Measurements from ENCODE around the gene CCT3. TPM values are rescaled to one million over a fixed set of nuclear protein-coding genes. Genes with fewer than 3 reads are reported as not detected.
"Not testable (repeated sequence)": the region's sequence is repeated elsewhere in the genome, so short reads cannot be mapped to it uniquely, and the experiment has no call there.

The CCT3 gene
- total and polyA plus RNA-seq, 2 experiments from 2014 or later: 245 to 287 TPM

- H3K27ac ChIP-seq: peak overlapping the region; percentile 85
- peak overlapping the region; percentile 98 for H3K4me3 ChIP-seq
- no peak for DNase-seq (ENCODE audit: low read depth in 1 of 2, low spot score in 1 of 2)
- H3K27me3 ChIP-seq: no peaks in the 10 kb centered on the region
- TF ChIP-seq, protein P1, sequence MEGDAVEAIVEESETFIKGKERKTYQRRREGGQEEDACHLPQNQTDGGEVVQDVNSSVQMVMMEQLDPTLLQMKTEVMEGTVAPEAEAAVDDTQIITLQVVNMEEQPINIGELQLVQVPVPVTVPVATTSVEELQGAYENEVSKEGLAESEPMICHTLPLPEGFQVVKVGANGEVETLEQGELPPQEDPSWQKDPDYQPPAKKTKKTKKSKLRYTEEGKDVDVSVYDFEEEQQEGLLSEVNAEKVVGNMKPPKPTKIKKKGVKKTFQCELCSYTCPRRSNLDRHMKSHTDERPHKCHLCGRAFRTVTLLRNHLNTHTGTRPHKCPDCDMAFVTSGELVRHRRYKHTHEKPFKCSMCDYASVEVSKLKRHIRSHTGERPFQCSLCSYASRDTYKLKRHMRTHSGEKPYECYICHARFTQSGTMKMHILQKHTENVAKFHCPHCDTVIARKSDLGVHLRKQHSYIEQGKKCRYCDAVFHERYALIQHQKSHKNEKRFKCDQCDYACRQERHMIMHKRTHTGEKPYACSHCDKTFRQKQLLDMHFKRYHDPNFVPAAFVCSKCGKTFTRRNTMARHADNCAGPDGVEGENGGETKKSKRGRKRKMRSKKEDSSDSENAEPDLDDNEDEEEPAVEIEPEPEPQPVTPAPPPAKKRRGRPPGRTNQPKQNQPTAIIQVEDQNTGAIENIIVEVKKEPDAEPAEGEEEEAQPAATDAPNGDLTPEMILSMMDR (IDR thresholded peaks at IDR 0.05; ENCODE audit: low read depth, low read length): no peak
- H3K36me3 ChIP-seq: peaks cover 30% of the 10 kb centered on the region
- peaks cover 9% of the 10 kb centered on the region for H3K4me1 ChIP-seq (ENCODE audit: low read depth)
- H3K9me3 ChIP-seq (ENCODE audit: low read depth): no peaks in the 10 kb centered on the region
Observed at GRCh38 chr1:156337052-156337887, 822 bp downstream of the CCT3 start.

DNA sequence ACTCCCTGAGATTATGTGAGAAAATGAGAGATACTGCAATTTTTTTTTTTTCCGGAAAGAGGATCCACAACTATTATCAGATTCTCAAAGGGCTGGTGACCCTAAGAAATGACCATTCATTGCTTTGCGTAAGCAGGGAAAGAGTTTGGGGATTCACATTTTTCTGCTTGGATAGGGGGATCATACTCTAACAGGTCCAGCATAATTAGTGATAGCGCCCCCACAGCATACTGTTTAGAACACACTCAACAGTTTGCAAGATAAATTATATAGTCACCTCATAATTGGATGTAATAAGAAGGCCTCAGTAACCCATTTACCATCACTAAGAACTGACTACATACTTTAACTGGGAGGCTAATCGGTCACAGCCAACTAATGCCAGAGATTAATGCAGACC lies 1.9 kb downstream of the CCT3 start:
- TF ChIP-seq, protein P1 (IDR thresholded peaks at IDR 0.05; ENCODE audit: low read depth, low read length): peak; percentile 22
- Histone ChIP-seq H3K36me3 (peaks cover 38% of the 10 kb centered on the region), H3K4me3 (no peak overlapping the region), H3K9me3 (ENCODE audit: low read depth) (no peaks in the 10 kb centered on the region), H3K27ac (no peak overlapping the region), H3K4me1 (ENCODE audit: low read depth) (peaks cover 9% of the 10 kb centered on the region), H3K27me3 (no peaks in the 10 kb centered on the region)
- DNase-seq (ENCODE audit: low read depth in 1 of 2, low spot score in 1 of 2): peak in 1 of 2 donors; percentile 6

DNA sequence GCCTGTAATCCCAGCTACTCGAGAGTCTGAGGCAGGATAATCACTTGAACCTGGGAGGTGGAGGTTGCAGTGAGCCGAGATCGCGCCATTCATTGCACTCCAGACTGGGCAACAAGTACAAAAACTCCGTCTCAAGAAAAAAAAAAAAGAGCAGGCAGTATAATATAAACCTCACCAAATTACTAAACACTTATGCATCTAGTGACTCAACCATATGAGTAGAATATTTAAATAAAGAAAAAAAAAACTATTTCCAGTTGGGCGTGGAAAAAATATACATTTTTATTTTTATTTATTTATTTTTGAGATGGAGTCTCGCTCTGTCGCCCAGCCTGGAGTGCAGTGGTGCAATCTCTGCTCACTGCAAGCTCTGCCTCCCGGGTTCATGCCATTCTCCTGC lies 14.9 kb downstream of the CCT3 start:
- peaks cover 66% of the 10 kb centered on the region for H3K36me3 ChIP-seq
- DNase-seq (ENCODE audit: low read depth in 1 of 2, low spot score in 1 of 2); H3K27me3 ChIP-seq; H3K27ac ChIP-seq; H3K4me3 ChIP-seq; H3K4me1 ChIP-seq (ENCODE audit: low read depth); H3K9me3 ChIP-seq (ENCODE audit: low read depth): not testable (repeated sequence)

DNA sequence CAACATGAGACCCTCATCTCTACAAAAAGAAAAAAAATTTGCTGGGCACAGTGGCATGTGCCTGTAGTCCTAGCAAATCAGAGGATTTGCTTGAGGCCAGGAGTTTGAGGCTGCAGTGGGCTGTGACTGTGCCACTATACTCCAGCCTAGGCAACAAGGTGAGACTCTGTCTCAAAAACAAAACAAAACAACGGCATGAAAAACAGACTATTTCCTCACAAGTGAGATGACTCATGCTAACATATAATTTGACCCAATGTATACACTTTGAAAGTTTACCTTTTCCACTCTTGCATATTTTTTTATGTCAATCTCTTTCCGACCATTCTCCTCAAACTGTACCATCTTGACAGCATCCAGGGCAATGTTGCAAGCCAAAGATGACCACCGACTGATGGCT lies 17.5 kb downstream of the CCT3 start:
- TF ChIP-seq, protein P1 (IDR thresholded peaks at IDR 0.05; ENCODE audit: low read depth, low read length): no peak
- H3K36me3 ChIP-seq: peaks cover 88% of the 10 kb centered on the region
- no peaks in the 10 kb centered on the region for H3K9me3 ChIP-seq (ENCODE audit: low read depth)
- no peak overlapping the region for H3K27ac ChIP-seq
- no peaks in the 10 kb centered on the region for H3K27me3 ChIP-seq
- H3K4me1 ChIP-seq (ENCODE audit: low read depth): no peaks in the 10 kb centered on the region
- no peak overlapping the region for H3K4me3 ChIP-seq
- DNase-seq (ENCODE audit: low read depth in 1 of 2, low spot score in 1 of 2): no peak

GRCh38 chr1:156319664-156320063 lies 18.4 kb downstream of the CCT3 start:
- TF ChIP-seq, protein P1 (IDR thresholded peaks at IDR 0.05; ENCODE audit: low read depth, low read length): peak; percentile 56
- peak; percentile 10 to 53 for DNase-seq (ENCODE audit: low read depth in 1 of 2, low spot score in 1 of 2)
- H3K4me3 ChIP-seq: no peak overlapping the region
- no peaks in the 10 kb centered on the region for H3K9me3 ChIP-seq (ENCODE audit: low read depth)
- no peaks in the 10 kb centered on the region for H3K4me1 ChIP-seq (ENCODE audit: low read depth)
- H3K27me3 ChIP-seq: no peaks in the 10 kb centered on the region
- no peak overlapping the region for H3K27ac ChIP-seq
- peaks cover 89% of the 10 kb centered on the region for H3K36me3 ChIP-seq

DNA sequence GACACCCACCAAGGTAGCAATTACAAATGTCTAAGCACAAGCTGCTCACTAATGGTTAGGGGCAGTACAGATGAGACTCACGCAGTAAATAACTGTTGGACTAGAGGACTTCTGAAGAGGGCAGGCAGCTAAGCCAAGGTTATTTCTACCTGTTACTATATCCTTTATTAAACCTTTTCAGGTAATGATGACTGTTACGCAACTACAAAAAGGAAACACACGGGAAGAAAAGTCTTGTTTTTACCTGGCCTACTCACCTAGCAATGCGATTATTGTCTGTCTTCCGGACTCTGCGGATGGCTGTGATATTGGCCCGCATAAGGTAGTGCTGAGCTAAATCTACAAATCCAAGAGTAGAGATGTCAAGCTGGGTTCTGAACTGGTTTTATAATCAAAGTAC lies 21.2 kb downstream of the CCT3 start:
- H3K27me3 ChIP-seq: no peaks in the 10 kb centered on the region
- peaks cover 75% of the 10 kb centered on the region for H3K36me3 ChIP-seq
- no peaks in the 10 kb centered on the region for H3K4me1 ChIP-seq (ENCODE audit: low read depth)
- H3K4me3 ChIP-seq: no peak overlapping the region
- no peak overlapping the region for H3K27ac ChIP-seq
- H3K9me3 ChIP-seq (ENCODE audit: low read depth): no peaks in the 10 kb centered on the region
- no peak for DNase-seq (ENCODE audit: low read depth in 1 of 2, low spot score in 1 of 2)
- TF ChIP-seq, protein P1 (IDR thresholded peaks at IDR 0.05; ENCODE audit: low read depth, low read length): no peak

Data from cardiac muscle cell (in vitro differentiated cells and primary cell).